Measurements from ENCODE around the gene FUT9. TPM values are rescaled to one million over a fixed set of nuclear protein-coding genes. Genes with fewer than 3 reads are reported as not detected.

Gene FUT9
- total and polyA plus RNA-seq, 10 of the 15 experiments (the other 5 are each of a cell fraction or from before 2014, with no cell fraction given), result not detected

GRCh38 chr6:96213784-96214183 lies 198.0 kb downstream of the FUT9 start (continued):
- TF ChIP-seq PAX8 (IDR thresholded peaks at IDR 0.05) (no peak), TCF7 (IDR thresholded peaks at IDR 0.05; ENCODE audit: borderline replicate concordance) (no peak)

DNA sequence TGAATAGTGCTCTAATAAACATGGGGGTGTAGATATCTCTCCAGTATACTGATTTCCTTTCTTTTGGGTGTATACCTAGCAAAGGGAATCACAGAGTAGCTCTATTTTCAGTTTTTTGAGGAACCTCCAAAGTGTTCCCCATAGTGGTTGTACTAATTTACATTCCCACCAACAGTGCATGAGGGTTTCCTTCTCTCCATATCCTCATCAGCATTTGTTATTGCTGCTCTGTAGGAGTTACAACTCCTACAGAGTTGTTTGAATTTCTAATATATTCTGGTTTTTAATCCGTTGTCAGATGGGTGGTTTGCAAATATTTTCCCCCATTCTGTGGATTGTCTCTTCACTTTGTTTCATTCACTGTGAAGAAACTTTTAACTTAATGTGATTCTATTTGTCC lies 207.9 kb downstream of the FUT9 start:
- Histone ChIP-seq H2AFZ (ENCODE audit: control insufficient read depth, low read depth, low read length) (no peak overlapping the region), H3K4me2 (ENCODE audit: control insufficient read depth, insufficient read depth) (no peak overlapping the region), H4K20me1 (ENCODE audit: control insufficient read depth, insufficient read depth) (no peaks in the 10 kb centered on the region), H3K79me2 (ENCODE audit: control insufficient read depth, insufficient read depth, low read length) (no peaks in the 10 kb centered on the region), H3K27ac (ENCODE audit: control insufficient read depth, insufficient read depth) (no peak overlapping the region), H3K4me1 (ENCODE audit: control insufficient read depth, insufficient read depth, low read length) (no peaks in the 10 kb centered on the region), H3K36me3 (ENCODE audit: control insufficient read depth in 2 of 2, insufficient read depth in 2 of 2, low read length in 1 of 2) (no peaks in the 10 kb centered on the region), H3K9ac (ENCODE audit: control insufficient read depth, insufficient read depth, low read length) (no peak overlapping the region), H3K9me3 (replicated peaks; ENCODE audit: control insufficient read depth, insufficient read depth, low read length) (no peaks in the 10 kb centered on the region), H3K4me3 (no peak overlapping the region), H3K27me3 (replicated peaks in 1 of 2; ENCODE audit: control insufficient read depth in 2 of 2, insufficient read depth in 2 of 2, low read length in 1 of 2) (no peaks in the 10 kb centered on the region)
- intact Hi-C loops (cut with micrococcal nuclease; ENCODE audit: unreplicated experiment), result no loop called here
- POLR2A ChIA-PET, result no interaction called here
- SMC1A ChIA-PET (ENCODE audit: uncharacterized antibody, unreplicated experiment), result interaction anchor here (1.1 to 1.3 kb wide), 2 partner anchors 16 to 79 kb away, joined by 3 to 4 read pairs; no protein-coding TSS in a partner anchor
- CTCF ChIA-PET, result interaction anchor here (1.1 kb wide), 1 partner anchor 19 kb away, joined by 3 read pairs; no protein-coding TSS in a partner anchor
- in situ Hi-C loops (cut with MboI), result no loop called here
- ATAC-seq (no peak), DNase-seq (ENCODE audit: low read depth, low spot score) (no peak), FAIRE-seq (no peak)
- no TSS peak for BruUV-seq (replicated peaks)
- WGBS (ENCODE audit: insufficient coverage, insufficient replicate concordance, low lambda C conversion rate, missing lambda C conversion rate), result 0% methylated on average over 1 of the region's 1 CpG
- RAD21 ChIA-PET (ENCODE audit: unreplicated experiment), result no interaction called here
- TF ChIP-seq, protein P1, sequence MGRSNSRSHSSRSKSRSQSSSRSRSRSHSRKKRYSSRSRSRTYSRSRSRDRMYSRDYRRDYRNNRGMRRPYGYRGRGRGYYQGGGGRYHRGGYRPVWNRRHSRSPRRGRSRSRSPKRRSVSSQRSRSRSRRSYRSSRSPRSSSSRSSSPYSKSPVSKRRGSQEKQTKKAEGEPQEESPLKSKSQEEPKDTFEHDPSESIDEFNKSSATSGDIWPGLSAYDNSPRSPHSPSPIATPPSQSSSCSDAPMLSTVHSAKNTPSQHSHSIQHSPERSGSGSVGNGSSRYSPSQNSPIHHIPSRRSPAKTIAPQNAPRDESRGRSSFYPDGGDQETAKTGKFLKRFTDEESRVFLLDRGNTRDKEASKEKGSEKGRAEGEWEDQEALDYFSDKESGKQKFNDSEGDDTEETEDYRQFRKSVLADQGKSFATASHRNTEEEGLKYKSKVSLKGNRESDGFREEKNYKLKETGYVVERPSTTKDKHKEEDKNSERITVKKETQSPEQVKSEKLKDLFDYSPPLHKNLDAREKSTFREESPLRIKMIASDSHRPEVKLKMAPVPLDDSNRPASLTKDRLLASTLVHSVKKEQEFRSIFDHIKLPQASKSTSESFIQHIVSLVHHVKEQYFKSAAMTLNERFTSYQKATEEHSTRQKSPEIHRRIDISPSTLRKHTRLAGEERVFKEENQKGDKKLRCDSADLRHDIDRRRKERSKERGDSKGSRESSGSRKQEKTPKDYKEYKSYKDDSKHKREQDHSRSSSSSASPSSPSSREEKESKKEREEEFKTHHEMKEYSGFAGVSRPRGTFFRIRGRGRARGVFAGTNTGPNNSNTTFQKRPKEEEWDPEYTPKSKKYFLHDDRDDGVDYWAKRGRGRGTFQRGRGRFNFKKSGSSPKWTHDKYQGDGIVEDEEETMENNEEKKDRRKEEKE (IDR thresholded peaks at IDR 0.05), result no peak
- TF ChIP-seq SUZ12 (IDR thresholded peaks at IDR 0.05; ENCODE audit: unreplicated experiment) (no peak), ELK1 (IDR thresholded peaks at IDR 0.05; ENCODE audit: low read depth, low read length) (no peak), FOS (IDR thresholded peaks at IDR 0.05; ENCODE audit: borderline replicate concordance, extremely low read depth, insufficient read length) (no peak), ZZZ3 (IDR thresholded peaks at IDR 0.05; ENCODE audit: control insufficient read depth, insufficient read length, low read depth) (no peak), CREM (IDR thresholded peaks at IDR 0.05; ENCODE audit: low read depth) (no peak), YY1 (IDR thresholded peaks at IDR 0.05; ENCODE audit: low read depth, low read length) (no peak), SP1 (IDR thresholded peaks at IDR 0.05; ENCODE audit: low read depth, low read length) (no peak), PAX8 (IDR thresholded peaks at IDR 0.05) (no peak), MTA2 (IDR thresholded peaks at IDR 0.05; ENCODE audit: low read depth) (no peak), BRCA1 (IDR thresholded peaks at IDR 0.05; ENCODE audit: low read depth, low read length) (no peak), ASH2L (IDR thresholded peaks at IDR 0.05; ENCODE audit: borderline replicate concordance, low read depth) (no peak), SMAD5 (IDR thresholded peaks at IDR 0.05; ENCODE audit: low read depth) (no peak)
- TF ChIP-seq, protein P2, sequence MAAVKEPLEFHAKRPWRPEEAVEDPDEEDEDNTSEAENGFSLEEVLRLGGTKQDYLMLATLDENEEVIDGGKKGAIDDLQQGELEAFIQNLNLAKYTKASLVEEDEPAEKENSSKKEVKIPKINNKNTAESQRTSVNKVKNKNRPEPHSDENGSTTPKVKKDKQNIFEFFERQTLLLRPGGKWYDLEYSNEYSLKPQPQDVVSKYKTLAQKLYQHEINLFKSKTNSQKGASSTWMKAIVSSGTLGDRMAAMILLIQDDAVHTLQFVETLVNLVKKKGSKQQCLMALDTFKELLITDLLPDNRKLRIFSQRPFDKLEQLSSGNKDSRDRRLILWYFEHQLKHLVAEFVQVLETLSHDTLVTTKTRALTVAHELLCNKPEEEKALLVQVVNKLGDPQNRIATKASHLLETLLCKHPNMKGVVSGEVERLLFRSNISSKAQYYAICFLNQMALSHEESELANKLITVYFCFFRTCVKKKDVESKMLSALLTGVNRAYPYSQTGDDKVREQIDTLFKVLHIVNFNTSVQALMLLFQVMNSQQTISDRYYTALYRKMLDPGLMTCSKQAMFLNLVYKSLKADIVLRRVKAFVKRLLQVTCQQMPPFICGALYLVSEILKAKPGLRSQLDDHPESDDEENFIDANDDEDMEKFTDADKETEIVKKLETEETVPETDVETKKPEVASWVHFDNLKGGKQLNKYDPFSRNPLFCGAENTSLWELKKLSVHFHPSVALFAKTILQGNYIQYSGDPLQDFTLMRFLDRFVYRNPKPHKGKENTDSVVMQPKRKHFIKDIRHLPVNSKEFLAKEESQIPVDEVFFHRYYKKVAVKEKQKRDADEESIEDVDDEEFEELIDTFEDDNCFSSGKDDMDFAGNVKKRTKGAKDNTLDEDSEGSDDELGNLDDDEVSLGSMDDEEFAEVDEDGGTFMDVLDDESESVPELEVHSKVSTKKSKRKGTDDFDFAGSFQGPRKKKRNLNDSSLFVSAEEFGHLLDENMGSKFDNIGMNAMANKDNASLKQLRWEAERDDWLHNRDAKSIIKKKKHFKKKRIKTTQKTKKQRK (IDR thresholded peaks at IDR 0.05; ENCODE audit: low read depth, low read length), result no peak
- TF ChIP-seq, protein P3, sequence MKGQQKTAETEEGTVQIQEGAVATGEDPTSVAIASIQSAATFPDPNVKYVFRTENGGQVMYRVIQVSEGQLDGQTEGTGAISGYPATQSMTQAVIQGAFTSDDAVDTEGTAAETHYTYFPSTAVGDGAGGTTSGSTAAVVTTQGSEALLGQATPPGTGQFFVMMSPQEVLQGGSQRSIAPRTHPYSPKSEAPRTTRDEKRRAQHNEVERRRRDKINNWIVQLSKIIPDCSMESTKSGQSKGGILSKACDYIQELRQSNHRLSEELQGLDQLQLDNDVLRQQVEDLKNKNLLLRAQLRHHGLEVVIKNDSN (IDR thresholded peaks at IDR 0.05; ENCODE audit: borderline replicate concordance, extremely low read length, insufficient read depth, low read depth, low read length), result no peak

All from GM12878 (cell line).